PFSK-1 (cell line): Measurements from ENCODE around the gene WSCD2.

Experiments
- FOXP2 ChIP-seq: optimal IDR thresholded peaks from 2 replicates; pipeline ENCODE3; 2011; ENCODE audit warnings: borderline replicate concordance, control low read depth, inconsistent platforms; ENCODE audit not compliant: insufficient read depth; ENCODE audit errors: extremely low read length, extremely low read depth
- POLR2AphosphoS5 ChIP-seq: IDR thresholded peaks from 2 replicates; pipeline ENCODE4 v1.6.1; 2012; ENCODE audit warnings: low read depth, mild to moderate bottlenecking, control low read depth, low read length, moderate library complexity
- REST ChIP-seq, 2 experiments: IDR thresholded peaks; 2 replicates each; pipeline versions ENCODE4 v1.6.1 to v1.8.0; 2011 to 2012; ENCODE audit warnings: low read depth in 2 of 2, low read length in 2 of 2, control low read depth in 1 of 2, inconsistent platforms in 1 of 2, mild to moderate bottlenecking in 1 of 2, moderate library complexity in 1 of 2; ENCODE audit not compliant: insufficient read depth in 1 of 2
- SIN3A ChIP-seq: IDR thresholded peaks from 2 replicates; pipeline ENCODE4 v1.6.1; 2012; ENCODE audit warnings: mild to moderate bottlenecking, low read length, moderate library complexity, borderline replicate concordance; ENCODE audit not compliant: insufficient read depth
- TAF1 ChIP-seq: IDR thresholded peaks from 2 replicates; pipeline ENCODE4 v1.6.1; 2012; ENCODE audit warnings: low read length, control low read depth, borderline replicate concordance; ENCODE audit not compliant: insufficient read depth

The WSCD2 gene

DNA sequence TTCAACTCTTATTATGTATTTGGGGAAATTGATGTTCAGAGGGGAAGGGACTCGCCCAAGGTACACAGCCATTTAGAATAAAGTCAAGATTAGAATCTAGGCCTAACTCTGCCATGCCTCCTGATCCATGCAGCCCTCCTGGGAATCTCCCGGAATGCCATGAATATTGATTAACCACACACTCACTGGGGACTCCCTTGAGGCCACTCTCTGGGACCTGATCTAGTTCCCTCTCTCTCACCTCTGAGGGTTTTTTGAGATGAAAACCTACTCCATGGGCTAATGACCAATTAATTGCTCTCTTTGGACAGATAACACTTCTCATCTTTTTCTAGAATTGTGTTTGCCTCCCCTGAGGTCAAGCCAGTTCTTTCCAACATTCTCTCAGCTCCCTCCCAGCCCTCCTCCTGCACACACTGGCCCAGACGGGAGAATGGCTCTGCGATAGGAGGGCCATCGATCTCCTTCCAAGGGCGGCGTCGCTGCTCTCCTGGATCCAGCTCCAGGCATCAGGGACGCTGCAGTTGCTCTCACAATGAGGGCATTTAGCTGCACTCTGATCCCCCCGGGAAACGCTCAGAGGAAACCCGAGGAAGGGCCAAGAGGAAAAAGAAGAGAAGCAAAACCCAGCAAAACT is 22.6 kb downstream of the WSCD2 start:
- TF ChIP-seq SIN3A (no peak), REST (IDR thresholded peaks at IDR 0.05; ENCODE audit: insufficient read depth in 1 of 2, low read depth in 2 of 2, low read length in 2 of 2) (no peak), POLR2AphosphoS5 (no peak), TAF1 (no peak), FOXP2 (no peak)

GRCh38 chr12:108152170-108152538 is 23.1 kb downstream of the WSCD2 start:
- TF ChIP-seq REST (IDR thresholded peaks at IDR 0.05; ENCODE audit: insufficient read depth in 1 of 2, low read depth in 2 of 2, low read length in 2 of 2), result no peak
- TF ChIP-seq FOXP2, result no peak
- TF ChIP-seq TAF1, result no peak
- TF ChIP-seq POLR2AphosphoS5, result no peak
- no peak for TF ChIP-seq SIN3A

- no peak for TF ChIP-seq TAF1
- no peak for TF ChIP-seq POLR2AphosphoS5
- TF ChIP-seq REST (IDR thresholded peaks at IDR 0.05; ENCODE audit: insufficient read depth in 1 of 2, low read depth in 2 of 2, low read length in 2 of 2), result no peak
- no peak for TF ChIP-seq SIN3A
- no peak for TF ChIP-seq FOXP2
These were observed 27.6 kb downstream of the WSCD2 start for GRCh38 chr12:108156717-108157116.

- TF ChIP-seq POLR2AphosphoS5, result no peak
- no peak for TF ChIP-seq TAF1
- no peak for TF ChIP-seq SIN3A
- TF ChIP-seq FOXP2, result no peak
- TF ChIP-seq REST (IDR thresholded peaks at IDR 0.05; ENCODE audit: insufficient read depth in 1 of 2, low read depth in 2 of 2, low read length in 2 of 2), result no peak
These were observed 28.9 kb downstream of the WSCD2 start for GRCh38 chr12:108157870-108158459.

- TF ChIP-seq POLR2AphosphoS5, result no peak
- TF ChIP-seq REST (IDR thresholded peaks at IDR 0.05; ENCODE audit: insufficient read depth in 1 of 2, low read depth in 2 of 2, low read length in 2 of 2), result no peak
- TF ChIP-seq TAF1, result no peak
- TF ChIP-seq FOXP2, result no peak
- no peak for TF ChIP-seq SIN3A
These were observed 33.1 kb downstream of the WSCD2 start for GRCh38 chr12:108162207-108162606.
